Left renal pelvis (tissue), 4 donors: ENCODE data around the gene ZDHHC8. TPM values are rescaled to one million over a fixed set of nuclear protein-coding genes. Genes with fewer than 3 reads are reported as not detected.

Experiments used
- DNase-seq, 4 donors: peaks; one replicate each; pipeline ENCODE4 v3.0.0-alpha.2; 2013; ENCODE audit warnings: low read depth in 4 of 4, low spot score in 3 of 4
- polyA plus RNA-seq, 4 donors: library from polyadenylated mRNA; unstranded; fragments of 120-200 nt; gene quantifications; one replicate each; pipeline ENCODE4 v1.2.1, GENCODE V29; 2013; ENCODE audit not compliant: insufficient read length in 4 of 4

The ZDHHC8 gene
- polyA plus RNA-seq, 4 donors: 32.9 to 63.5 (median 43.9) TPM

DNA sequence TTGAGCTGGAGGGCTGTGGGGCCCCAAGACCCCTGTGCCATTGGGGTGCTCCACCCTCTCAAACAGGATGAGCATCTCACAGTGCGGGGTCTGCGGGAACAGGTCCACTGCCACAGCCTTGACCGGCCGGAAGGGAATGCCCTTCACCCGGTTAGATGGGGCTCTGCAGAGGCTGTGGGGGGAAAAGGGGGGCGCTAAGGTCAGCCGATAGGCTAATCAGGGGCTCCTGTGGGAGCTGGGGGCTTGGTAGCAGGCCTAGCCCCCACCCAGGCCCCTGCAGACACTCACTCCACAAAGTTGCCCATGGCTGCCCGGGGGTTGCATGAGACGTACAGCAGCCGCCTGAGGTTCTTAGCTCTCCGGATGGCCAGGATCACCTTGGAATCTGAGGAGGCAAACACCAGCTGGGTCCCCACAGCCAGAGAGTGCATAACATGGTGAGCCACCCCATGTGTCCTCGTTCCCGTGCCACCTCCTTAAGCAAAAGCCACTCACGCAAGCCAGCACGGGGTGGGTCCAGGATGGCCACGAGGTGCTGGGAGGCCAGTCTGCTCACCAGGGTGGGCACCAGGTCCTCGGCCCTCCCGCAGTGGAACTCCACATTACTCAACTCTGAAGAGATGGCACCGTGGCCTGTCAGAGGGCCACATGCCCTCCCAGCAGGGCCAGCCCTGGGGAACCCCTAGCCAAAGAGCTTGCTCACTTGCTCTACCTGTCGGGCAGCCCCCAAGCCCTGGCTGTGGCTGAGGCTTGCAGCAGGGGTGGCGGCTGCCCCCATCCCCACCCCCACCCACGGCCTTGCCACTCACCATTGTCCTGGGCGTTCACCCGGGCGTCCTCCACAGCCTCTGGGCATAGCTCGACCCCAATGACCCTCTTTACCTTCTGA, 18.7 kb upstream of the ZDHHC8 start:
- no peak for DNase-seq

DNA sequence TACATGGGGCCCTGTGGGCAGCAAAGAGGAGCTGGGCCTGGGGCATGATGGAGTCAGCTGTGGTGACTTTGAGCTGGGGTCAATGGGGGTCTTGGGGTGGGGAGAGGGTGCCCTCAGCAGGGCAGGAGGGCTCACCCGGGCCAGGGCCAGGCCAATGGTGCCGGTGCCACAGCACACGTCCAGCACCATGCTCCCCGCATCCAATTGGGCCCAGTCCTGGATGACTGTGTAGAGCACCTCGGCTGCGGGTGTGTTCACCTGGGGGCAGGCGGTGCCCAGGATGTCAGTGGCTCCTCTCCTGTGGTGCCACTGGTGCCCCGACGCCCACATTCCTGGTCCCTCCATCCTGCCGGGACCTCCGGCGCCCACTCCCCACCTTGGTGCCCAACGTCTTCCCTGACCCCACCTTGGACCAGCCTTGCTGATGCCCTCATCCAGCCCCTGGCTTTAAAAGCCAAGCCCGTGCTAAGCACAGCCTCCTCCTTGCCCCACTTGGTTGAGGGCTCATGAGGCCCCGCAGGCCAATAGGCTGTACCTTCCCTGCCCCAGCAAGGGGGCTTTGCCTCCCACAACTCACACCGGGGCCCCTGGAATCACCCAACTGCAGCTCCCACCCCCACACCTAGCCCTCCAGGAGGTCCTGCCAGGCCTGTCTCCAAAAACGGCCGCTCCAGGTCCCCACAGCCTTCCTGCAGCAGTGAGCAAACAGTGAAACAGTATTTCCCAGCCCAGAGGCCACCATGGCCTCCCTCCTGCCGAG, 17.9 kb upstream of the ZDHHC8 start:
- DNase-seq: no peak

DNA sequence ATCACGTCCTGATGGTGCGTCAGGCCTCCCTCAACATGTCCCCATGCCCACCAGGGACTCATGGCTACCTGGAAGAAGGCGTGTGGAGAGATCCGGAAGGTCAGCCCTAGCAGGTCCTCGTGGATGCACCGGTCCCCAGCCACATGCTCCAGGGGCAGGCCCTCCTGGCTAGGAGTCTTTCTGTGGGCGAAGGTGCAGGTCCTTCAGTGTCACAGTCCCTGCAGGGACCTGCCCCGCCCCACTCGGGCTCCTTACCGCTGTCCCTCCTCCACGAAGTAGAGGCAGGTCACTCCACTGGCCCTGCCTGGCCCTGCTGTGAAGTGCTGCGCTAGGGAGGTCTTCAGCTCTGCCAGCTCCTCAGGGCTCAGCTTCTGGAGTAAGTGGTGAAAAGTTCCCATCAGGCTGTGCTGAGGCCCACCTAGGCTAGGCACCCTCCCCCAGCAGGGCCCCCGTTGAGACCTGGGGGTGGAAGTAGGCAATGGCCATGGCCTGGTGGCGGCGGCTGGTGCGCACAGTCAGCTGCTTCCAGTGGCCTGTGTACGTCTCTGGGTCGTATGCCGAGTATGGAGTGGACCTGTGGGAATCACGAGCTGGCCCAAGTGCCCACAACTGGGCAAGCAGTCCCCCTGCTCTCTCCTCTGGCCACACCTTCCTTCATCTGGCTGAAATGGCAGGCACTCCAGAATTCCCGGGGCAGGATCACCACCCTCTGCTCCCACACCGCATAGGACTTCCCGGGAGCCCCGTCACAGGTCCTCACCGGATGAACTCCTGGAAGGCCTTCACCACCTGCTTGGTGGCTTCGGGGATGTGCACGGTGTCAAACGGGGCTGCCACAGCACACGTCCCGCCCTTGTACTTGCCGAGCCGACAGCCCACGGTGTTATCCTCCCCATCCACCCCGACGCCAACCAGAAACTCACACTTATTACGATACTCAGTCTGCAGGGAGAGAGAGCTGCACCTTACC, 16.8 kb upstream of the ZDHHC8 start:
- no peak for DNase-seq

DNA sequence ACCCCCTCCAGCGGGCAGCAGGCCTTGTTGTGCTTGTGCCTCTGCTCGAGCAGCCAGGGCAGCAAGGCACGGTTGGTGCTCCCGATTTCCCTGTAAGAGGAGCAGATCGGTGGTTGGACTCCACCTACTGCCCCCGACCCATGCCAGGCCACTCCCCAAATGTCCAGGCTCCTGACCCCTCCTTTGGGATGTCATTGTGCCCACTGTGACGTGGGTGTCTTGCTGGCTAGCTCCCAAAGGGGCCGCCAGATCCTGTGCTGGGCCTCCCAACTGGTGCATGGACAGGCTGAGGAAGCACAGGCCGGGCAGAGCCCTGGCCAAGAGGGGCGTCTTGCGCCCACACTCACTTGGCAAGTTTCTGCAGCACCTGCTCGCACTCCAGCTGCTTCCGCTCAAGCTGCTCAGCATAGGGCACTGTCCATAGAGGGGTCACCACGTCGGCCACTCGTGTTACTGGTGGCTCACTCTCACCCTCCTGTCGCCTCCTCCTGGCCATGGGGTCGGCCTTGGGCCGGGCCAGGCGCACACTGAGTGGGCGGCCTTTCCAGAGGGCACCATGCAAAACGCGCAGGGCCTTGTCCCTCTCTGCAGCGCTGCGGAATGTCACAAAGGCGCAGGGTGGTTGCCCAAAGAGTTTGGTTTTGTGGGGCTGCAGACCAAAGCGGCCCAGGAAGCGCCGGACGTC, 15.8 kb upstream of the ZDHHC8 start, which contains the start of gene RANBP1:
Gene RANBP1 (plus strand): TSS at position 414 of the 685 bp plus-strand sequence. CDS start 81 bp downstream, at position 495.
- no peak for DNase-seq

DNA sequence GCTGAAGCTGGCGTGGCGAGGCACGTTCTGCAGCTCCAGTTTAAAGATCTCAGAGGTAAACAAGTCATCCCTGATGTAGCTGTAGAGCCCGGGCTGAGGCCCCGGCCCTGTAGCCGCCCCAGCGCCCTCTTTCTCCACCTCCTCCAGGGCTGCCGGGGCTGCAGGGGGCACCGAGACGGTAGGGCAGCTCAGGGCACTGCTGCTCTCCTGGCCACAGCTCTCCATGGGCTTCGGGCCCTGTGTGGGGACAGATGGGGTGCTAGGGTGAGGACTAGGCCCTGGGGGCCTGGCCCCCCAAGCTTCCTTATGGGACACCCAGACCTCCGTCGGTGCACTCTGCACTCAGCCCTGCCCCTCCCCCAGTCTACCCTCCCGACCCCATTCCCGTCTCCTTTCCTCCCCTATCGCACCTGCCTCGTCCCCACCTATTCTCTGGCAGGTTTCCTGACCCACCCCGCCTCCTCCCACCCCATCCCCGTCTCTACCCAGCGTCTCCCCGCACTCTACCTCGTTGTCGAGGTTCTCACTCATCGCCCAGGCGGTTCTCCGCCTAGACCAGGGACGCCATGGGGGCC, 15.1 kb upstream of the ZDHHC8 start:
- DNase-seq: no peak

DNA sequence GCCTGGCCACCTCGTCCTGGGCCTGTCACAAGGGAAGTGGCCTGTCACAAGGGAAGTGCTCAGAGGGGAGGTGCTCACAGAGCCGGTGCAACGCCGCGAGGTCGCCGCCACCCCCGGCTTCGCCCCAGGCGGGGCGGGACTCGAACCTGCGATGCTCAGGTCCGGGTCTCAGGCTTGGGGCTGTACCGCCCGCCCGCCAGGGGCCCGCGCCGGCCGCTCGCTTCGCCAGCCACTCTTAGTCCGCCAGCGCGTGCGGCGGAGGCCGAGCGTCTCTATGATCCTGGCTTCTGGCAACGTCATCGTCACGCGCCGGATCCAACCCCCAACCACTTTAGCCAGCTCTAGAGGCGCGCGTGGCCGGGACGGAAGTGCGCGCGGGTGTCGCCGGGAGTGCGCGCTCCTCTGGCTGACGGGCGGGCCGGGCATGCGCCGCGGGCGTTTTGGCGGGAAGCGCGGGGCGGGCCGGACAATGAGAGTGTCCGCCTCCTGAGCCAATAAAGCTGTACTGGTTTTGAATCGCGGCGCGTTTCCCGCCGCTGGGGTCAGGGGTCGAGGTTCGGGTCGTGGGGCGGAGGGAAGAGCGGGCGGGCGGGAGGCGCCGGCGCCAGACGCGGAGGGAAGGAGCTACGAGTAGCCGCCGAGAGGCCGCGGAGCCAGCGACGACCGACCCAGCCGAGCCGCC, 14.5 kb upstream of the ZDHHC8 start, which contains the start of gene TRMT2A:
Gene TRMT2A (minus strand): TSS at position 276 of the 682 bp plus-strand sequence. CDS start 320 bp downstream, outside the sequence.
- DNase-seq: peak; percentile 91 to 97 (median 97)

DNA sequence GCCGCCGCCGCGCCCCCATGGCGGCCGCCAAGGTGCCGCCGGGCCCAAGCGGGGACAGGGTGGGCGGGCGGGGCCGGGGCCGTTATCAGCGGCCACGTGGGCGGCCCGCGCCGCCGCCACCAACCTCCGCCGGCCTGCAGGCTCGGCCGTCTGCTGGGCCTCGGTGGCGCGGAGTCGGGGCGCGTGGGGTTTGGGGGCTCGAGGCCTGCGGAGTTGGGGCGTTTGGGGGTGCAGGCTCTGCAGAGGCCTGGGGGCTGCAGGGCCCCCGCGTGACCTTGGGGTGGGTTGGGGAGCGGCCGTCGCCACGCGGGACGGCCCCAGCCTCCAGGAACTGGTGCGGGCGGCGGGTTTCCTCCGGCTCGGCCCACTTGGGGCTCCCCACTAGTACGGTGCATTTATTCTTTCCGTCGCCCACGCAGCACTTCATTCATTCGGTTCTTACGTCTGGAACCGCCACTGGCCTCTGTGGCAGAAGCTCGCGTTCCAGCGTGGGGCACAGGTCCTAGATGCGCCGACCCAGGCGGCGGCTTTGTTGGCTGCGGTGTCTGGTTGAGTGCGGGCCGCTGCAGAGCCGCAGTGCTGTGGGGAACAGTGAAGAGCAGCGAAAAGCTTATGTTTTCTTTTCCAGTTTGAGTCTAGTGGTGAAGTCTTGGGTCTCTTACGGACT, 13.8 kb upstream of the ZDHHC8 start:
- no peak for DNase-seq

DNA sequence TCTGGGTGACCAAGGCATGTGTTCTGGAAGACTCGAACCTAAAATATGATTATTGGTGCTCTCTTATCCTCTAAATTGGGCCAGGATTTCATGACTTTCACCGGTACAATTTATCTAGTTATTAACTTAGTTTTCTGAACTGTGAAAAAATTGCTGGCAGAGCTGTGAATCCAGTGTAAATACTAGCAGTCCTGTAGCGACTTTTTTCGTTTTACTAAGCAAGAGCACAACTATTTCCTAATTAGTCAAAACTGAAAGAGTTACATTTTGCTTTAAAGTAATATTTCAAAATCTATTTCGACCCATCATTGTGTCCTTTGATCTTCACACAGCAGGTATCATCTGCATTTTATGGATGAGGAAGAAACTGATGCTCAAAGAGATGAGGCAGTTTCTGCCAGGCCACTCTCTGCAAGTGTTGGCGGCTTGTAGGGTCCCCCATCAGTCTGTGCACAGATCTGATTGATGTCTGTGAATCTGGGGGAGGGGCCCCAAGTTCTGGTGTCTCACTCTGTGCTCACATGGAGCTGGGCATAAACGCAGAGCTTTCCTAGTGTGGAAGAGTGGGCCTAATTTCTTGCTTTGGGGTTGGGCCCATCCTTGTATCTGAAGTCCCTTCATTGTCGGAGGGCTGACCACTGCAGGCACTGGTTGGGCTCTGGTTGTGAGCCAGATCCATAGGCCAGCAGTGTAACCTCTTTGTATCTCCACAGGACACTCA, 13.1 kb upstream of the ZDHHC8 start:
- no peak for DNase-seq

DNA sequence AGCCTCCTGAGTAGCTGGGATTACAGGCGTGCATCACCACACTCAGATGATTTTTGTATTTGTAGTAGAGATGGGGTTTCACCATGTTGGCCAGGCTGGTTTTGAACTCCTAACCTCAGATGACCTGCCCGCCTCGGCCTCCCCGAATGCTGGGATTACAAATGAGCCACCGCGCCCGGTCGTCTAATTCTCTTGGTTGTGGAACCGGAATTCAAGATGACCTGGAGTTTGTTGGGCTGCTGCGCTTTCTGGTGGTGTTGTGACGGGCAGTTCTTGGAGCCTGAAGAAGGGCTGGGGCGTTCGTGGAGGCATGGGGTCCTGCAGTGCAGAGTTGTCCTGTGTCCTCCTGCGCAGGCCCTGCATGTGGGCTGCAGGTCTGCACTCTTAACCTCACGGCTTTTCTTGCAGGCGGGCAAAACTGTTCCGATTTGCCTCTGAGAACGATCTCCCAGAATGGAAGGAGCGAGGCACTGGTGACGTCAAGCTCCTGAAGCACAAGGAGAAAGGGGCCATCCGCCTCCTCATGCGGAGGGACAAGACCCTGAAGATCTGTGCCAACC, 9.7 kb upstream of the ZDHHC8 start:
- DNase-seq: no peak

DNA sequence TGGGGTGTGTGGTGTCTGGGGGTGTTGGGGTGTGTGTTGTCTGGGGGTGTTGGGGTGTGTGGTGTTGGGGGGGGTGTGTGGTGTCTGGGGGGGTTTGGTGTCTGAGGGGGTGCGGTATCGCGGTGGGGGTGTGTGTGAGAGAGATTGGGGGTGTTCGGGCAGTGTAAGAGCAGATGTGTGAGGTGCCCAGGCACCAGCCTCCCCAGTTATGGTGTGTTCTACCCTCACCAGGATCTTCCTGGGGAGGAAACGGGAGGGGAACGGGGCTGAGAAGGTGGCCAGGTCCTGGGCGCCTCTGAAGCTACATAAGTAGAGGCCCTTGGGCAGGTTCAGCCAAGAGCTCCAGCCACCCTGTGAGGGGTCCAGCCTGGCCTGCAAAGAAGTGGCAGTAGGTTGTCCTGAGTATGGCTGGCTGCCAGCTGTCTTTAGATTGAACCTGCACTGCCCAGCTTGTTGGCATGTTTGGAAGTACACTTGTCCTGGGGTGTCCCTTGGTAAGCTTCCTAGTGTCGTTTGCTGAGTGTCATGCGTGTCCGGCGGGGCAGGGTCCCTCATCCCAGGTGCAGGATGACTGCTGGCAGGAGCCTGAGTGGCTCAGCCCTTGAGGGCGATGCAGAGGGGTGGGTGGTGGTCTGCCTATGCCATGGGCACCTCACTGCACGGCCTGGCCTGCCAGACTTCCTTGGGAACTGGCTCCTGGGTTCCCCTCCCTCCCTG, 8.1 kb upstream of the ZDHHC8 start:
- DNase-seq: no peak

DNA sequence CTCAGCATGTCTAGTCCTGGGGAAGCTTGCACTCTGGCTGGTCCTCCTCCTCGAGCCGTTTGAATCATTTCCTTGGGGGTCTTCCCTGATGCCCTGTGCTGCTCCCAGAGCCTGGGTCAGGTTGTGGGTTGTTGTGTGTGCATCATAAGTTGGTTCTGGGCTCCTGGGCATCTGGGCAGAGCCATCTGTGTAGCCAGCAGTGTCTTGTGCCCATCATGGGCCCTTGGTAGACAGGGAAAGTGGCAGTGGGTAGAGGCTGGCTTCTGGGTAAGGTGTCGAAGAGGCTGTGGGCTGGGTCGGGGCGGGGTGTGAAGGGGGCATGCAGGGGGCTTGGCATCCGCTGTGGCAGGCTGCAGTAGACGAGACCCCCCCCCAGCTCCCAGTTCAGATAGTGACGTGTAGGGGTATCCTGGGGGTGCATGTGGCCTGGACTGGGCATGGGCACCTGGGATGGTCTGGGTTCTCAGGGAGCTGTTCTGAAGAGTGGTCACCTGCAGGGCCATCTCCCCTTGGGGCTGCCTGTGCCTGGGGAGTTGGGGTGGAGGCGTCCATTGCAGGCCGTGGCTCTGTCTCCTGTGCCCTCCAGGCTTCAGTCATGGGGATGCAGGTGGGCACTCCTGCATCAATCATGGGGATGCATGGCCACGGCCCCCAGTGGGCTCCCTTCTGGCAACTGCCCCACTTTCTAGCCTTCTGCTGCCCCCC, 7.4 kb upstream of the ZDHHC8 start:
- no peak for DNase-seq

DNA sequence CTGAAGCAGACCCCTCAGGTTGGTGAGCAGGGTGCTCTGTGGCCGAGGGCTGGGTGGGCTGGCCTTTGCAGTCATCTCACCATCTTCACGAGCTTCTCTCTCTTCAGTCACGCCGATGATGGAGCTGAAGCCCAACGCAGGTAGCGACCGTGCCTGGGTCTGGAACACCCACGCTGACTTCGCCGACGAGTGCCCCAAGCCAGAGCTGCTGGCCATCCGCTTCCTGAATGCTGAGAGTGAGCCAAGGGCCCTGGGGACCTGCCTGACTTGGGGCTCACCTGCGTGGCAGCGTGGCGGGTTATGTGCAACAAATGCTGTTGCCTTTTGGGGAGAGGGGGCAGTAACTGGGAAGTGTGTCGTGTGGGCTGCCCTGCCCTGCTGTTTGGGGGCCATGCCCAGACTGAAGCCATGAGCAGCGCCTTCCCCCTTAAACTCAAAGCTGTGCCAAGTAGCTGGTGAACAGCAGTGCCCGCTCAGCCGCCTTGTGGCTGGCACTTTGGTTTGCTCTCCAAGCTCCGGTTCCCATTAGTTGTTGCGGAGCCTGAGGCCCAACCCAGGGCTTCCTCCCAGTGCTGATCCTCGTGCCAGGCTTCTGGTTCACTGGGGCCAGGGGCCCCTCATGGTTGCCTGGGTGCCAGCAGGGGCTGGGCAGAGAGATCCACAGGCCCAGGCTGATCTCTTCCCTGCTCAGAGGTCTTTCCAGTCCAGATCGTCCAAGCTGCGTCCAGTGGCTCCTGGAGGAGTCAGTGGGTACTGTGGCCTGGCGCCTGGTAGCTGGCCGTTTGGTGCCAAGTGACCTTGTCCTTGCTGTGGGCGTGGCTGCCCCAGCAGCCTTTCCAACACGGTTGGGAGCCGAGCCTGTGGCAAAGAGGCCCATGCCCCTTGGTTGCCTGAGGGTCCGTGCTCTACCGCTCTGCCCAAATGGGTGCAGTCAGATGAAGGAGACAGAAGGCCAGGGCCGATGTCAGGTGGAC, 6.1 kb upstream of the ZDHHC8 start:
- DNase-seq: no peak

DNA sequence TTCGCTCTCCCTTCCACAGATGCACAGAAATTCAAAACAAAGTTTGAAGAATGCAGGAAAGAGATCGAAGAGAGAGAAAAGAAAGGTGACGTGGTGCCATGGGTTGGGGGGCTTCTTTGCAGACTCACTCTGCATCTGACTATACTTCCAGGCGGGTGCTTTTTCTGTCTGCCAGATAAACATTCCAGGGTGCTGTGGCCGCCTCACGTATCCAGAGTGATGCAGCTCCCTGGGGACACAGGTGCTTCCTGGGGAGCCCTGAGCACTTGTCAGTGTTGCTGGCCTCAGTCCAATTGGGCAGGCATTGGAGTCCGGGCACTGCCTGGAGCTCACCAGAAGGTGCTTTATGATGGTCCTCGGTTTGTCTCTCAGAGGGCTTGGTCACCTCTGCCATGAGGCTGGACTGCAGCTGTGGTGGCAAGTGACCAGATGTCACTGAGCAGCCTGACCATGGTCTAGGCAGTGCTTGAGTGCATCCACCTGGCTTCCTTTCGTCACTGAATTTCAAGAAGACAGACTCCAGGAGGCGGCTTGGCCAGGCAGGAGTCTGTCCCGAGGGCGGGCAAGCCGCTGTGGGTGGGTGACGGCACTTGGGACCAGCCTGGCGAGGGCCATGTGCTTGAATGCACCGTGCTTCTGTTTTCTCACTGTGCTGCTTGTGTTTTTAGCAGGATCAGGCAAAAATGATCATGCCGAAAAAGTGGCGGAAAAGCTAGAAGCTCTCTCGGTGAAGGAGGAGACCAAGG, 5.1 kb upstream of the ZDHHC8 start:
- DNase-seq: no peak

DNA sequence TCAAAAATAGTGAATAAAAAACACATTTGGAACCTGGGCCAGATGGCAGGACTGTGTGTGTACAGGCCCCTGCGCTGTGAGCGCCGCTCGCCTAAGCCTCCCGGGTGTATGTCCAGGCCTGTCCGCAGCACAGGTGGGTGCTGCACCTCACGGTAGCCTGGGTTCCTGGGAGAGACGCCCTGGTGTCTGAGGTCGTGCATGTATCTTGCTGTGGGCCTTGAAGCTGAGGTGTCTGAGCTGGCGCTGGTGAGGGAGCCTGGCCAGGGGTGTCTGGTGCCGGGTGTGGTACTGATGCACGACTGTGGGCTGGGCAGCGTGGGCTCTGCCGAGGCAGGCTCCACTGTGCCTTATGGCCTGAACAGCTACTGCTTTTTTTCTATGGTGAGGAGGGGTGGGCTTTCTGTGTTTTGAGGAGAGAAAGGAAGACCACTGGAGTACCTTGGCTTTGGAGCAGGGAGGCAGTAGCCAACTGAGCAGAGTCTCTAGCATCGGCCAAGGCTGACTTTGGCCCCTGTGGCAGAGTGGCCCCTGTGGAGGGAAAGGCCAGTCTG, 4.2 kb upstream of the ZDHHC8 start:
- DNase-seq: no peak
